IPS DF 19.7 (cell line): ENCODE results near the gene PAX2.

Experiments used
- DNase-seq: peaks from one replicate; pipeline ENCODE4 v3.0.0-alpha.2; 2013; ENCODE audit warnings: low read depth, low spot score

PAX2 gene

DNA sequence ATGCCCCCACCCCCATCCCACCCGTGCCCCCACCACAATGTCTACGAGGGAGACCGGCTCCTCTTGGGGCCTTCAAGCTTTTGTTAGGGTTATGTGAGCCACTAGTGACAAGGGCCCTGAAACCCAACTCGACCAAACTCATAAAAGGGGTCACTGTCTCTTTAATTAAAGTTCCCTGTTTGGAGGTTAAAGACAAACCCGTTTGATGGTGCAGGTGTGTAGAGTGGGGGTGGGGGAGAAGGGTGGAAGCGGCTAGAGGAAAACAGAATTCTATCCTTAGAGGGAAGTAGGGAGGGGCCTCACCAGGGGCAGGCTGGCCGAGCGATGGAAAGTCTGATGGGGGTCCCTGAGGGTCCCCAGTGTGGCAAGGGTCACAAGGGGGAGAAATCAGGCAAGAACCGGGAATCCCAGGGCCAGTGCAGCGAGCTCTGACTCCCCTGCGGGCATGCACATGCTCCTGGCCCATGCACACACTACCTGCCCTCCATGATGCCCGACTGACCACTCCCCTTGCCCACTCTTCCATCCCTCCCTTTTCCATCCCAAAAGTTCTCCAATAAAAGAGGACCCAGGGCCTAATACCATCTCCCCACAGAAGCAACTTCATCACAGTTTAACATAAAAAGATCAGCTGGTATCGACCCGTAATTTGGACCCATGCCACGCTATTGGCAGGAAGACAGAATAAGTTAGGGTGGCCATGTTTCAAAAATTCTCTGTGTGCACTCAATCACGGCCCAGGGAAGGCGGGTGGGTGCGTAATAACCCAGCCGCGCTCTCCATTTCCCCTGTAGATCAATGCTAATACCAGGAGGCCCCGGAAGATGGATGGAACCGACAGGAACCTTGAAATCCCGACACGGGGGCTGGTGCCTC lies 131.4 kb downstream of the PAX2 start:
- DNase-seq: no peak

DNA sequence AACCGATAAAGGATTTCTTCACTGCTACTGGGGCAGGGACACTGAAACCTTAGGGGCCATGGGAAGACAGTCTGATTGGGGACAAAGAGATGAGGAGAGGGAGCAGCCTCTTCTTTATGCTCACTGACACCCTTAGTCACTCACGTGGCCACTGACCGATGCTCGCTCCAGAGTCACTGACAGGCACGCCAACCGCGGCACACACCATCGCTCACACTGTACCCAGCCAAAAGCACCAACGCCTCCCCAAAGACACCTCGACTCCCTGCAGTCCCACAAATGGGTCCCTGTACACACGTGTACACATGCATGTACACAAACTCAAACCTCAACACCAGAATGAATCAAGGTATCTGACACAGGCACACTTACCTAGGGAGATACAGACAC lies 132.1 kb downstream of the PAX2 start:
- no peak for DNase-seq

DNA sequence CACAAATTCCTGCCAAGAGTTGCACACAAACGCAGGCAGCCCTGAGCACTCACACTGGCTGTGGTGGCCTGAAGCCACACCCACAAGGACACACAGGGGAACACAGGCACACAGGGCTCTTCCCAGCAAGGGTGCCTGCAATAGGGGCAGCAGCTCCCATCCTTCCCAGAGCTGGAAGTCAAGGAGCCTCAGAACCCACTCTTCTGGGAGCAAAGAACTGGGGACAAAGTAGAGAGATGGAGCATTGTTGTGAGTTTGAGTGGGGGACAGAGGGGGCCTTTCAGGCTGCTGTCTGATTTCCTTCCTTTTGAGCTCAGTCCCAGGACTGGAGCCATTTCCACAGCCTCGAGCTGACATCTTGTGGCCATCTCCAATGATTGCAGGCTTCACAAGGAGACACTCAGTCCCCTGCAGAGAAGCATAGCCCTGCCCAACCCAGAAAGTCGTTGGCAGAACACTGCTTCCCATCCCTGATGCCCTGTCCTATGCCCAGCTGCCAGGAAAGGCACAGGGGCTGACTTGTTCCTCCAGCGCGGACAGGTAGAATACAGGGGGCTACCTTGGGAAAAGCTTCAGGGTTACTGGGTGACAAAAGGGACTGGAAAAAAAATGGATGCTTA lies 133.0 kb downstream of the PAX2 start:
- peak; percentile 57 for DNase-seq
